HL-60/S4 treated with phorbol 12-myristate 13-acetate at 8.2 ng/mL for 4 days and 3 days (cell line): ENCODE data around the gene GLDC.
"Not testable (repeated sequence)": the region's sequence is repeated elsewhere in the genome, so short reads cannot be mapped to it uniquely, and the experiment has no call there.

ENCODE experiments used
- in situ Hi-C: fragments of 300-500 bp; cut with MboI; formaldehyde crosslinking; loops from 2 replicates; pipeline ENCODE4 v1.15.0; 2022; ENCODE audit warnings: low sequenced_read_pairs

Gene GLDC

GRCh38 chr9:6645355-6646292 is at the start of gene GLDC:
Gene GLDC, minus strand, starts transcription at chr9:6645729. Its CDS starts 230 bp downstream, at chr9:6645499.
- in situ Hi-C loops: no loop called here

DNA sequence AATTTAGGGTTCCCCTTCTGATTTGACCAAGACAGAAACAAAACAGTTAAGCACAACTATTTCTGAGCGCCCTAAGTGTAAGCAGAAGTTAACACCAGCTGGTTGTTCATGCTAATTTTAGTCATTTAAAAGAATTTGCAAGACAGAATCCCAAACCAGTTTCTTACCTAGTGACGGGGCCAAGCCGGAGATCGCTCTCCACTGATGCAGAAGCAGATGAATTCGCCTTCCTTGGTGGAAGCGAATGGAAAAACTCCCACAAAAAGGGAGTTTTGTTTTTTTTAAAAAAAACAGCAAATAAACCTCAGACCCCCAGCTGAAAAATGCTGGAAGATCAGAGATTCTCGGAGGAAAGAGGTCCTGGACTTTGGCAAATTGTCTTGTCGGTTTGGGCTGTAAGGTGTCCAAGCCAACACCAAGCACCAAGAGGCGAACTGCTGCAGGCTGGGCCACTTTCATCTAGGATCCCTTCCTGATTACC is 47.4 kb upstream of the GLDC start:
- in situ Hi-C loops: no loop called here

DNA sequence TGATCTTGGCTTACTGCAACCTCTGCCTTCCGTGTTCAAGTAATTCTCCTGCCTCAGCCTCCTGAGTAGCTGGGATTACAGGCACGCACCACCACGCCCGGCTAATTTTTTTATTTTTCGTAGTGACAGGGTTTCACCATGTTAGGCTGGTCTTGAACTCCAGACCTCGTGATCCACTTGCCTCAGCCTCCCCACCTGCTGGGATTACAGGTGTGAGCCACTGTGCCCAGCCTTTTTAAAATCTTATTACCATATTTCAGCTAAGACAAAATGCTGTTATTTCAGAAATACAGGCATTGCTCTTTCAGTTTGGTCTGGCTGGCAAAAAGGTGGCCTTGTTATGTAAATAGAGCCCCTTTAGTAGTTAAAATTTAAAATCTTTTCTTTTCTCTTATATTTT is 46.9 kb upstream of the GLDC start:
- in situ Hi-C loops: no loop called here

DNA sequence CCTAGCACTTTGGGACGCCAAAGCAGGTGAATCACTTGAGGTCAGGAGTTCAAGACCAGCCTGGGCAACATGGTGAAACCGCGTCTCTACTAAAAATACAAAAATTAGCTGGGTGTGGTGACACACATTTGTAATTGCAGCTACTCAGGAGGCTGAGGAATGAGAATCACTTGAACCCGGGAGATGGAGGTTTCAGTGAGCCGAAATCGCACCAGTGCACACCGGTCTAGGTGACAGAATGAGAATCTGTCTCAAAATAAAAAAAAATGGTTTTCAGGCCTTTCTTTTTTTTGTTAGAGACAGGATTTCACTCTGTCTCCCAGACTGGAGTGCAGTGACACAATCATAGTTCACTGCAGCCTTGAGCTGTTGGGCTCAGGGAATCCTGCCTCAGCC is 45.1 kb upstream of the GLDC start:
- in situ Hi-C loops: not testable (repeated sequence)

- in situ Hi-C loops: no loop called here
Measured at GRCh38 chr9:6689893-6690674, 44.6 kb upstream of the GLDC start.

DNA sequence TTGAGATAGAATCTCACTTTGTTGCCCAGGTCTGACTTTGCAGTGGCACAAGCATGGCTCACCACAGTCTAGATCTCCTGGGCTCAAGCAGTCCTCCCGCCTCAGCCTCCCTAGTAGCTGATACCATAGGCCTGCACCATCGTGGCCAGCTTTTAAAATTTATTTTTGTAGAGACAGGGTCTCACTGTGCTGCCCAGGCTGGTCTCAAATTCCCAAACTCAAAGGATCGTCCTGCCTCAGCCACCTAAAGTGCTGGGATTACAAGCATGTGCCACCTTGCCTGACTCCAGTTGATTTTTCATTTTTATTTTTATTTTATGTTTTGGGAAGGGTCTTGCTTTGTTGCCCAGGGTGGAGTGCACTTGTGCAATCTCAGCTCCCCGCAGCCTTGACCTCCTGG is 41.7 kb upstream of the GLDC start:
- in situ Hi-C loops: no loop called here

GRCh38 chr9:6686396-6686795 is 40.9 kb upstream of the GLDC start:
- in situ Hi-C loops: no loop called here

GRCh38 chr9:6681957-6682501 is 36.5 kb upstream of the GLDC start:
- in situ Hi-C loops: no loop called here

DNA sequence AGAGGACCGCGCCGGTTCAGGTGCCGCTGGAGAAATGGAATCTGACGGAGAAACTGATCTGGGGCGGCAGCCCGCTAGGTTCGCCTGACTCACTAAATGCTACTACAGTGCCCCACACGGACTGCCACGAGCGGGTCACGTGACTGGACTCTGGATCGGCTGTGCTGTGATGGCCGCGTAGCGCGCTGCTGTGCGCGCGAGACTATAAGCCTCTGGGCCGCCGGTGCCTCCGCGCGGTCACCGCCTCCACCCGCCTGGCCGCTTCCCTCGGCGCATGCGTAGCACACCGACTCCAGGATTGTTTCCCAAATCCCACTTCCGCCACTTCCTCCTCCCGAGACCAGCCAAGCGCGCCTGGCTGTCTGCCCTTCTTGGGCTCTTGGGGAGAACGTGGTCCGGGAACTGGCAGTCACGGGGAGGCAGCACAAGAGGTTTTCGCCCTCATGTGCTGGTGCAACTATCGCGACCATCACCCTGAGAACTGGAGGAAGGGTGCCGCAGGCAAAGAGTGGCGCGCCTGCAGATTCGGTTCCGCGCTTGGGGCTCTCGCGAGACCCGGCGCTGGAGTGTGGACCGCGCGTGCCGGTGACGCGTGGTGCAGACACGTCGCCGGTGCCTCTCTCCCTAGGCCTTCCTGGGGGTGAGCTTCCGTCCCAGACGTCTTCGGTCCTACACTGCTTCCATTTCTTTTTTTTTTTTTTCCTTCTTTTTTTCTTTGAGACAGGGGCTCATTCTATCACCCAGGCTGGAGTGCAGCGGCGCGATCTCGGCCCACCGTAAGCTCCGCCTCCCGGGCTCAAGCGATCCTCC is 35.8 kb upstream of the GLDC start:
- in situ Hi-C loops: no loop called here

DNA sequence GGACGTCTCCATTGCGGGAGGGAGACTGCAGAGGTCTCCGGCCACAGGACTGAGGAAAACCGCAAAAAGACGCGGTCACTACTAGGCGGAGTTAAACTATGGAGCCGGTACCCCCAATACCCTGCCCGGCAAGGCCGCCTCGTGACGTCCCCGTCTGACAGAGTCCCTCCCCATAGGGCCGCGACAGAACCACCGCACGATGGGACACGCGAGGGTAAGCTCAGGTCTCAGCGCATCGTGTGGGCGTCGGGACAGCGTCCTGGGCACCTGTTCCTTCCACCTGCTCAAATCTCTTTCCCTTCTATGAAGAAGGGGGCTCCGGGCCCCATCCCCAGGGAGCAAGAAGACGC is 35.2 kb upstream of the GLDC start:
- in situ Hi-C loops: no loop called here

- in situ Hi-C loops: no loop called here
Measured at GRCh38 chr9:6677803-6678202, 32.3 kb upstream of the GLDC start.

GRCh38 chr9:6676254-6676921 is 30.9 kb upstream of the GLDC start:
- in situ Hi-C loops: no loop called here

DNA sequence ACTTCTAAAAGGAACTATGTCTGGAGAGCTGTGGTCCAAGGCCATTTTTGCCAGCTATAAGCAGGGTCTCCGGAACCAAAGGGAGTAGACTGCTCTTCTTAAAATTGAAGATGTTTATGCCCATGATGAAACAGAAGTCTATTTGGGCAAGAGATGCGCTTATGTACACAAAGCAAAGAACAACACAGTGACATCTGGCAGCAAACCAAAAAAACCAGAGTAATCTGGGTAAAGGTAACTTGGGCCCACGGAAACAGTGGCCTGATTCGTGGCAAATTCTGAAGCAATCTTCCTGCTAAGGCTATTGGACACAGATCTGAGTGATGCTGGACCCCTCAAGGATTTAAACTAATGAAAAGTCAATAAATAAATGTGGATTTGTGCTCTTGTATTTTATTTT is 29.7 kb upstream of the GLDC start:
- in situ Hi-C loops: no loop called here

DNA sequence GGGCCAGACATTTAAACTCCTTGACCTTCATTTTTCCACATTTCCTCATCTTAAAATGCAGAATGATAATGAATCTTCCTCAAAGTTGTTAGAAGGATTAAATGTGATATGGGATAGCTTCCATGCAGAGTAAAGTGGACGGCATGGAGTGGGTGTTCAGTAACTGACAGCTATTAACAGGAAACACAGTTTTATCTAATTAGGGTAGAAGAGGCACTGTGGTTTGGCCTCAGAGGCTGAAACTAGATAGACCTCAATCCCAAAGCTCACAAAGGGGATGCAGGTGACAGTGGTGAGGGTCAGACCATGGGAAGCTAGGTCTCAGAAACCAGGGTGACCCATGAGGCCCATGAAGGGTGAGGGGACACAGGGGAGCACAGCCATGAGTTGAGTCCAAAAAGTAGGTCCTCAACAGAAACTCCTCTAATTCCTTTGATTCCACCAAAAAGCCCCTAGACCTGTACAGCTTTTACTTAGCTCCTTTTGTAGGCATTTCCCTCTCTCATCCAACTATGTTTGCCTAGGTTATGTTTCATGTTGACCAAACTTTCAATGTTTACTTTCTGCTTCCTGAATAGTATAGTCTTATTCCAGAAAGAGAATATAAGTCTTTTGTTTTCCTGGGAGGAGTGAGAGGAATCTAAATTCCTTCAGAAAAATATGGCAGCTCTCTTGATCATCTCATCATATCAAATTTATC is 27.9 kb upstream of the GLDC start:
- in situ Hi-C loops: no loop called here

DNA sequence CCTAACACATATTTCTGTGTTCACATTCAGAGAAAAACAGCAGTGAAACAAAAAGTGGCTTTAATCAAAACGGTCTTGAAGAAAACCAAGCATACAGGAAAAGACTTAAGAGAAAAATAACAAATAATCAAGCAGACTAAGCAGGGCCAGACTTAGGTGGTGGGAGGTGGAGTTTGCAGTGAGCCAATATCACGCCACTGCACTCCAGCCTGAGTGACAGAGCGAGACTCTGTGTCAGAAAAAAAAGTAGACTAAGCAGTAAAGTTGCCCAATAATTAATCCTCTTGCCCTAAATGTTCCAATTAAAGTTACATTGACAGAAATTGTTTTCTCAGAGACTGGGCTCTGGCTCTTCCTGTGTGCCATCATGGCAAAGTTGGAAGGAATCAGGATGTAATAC is 26.6 kb upstream of the GLDC start:
- in situ Hi-C loops: no loop called here

GRCh38 chr9:6671416-6671815 is 25.9 kb upstream of the GLDC start:
- in situ Hi-C loops: no loop called here

GRCh38 chr9:6669881-6670280 is 24.4 kb upstream of the GLDC start:
- in situ Hi-C loops: no loop called here

- in situ Hi-C loops: no loop called here
Measured at GRCh38 chr9:6667633-6668280, 22.2 kb upstream of the GLDC start.

GRCh38 chr9:6667080-6667479 is 21.6 kb upstream of the GLDC start:
- in situ Hi-C loops: no loop called here
